ENCODE measurements around the gene PER3. TPM values are rescaled to one million over a fixed set of nuclear protein-coding genes. Genes with fewer than 3 reads are reported as not detected.

PER3 gene
- total and polyA plus RNA-seq, 9 of the 15 experiments (the other 6 are each of a cell fraction or from before 2014, with no cell fraction given) = 11.9 to 22.5 (median 14.6) TPM

DNA sequence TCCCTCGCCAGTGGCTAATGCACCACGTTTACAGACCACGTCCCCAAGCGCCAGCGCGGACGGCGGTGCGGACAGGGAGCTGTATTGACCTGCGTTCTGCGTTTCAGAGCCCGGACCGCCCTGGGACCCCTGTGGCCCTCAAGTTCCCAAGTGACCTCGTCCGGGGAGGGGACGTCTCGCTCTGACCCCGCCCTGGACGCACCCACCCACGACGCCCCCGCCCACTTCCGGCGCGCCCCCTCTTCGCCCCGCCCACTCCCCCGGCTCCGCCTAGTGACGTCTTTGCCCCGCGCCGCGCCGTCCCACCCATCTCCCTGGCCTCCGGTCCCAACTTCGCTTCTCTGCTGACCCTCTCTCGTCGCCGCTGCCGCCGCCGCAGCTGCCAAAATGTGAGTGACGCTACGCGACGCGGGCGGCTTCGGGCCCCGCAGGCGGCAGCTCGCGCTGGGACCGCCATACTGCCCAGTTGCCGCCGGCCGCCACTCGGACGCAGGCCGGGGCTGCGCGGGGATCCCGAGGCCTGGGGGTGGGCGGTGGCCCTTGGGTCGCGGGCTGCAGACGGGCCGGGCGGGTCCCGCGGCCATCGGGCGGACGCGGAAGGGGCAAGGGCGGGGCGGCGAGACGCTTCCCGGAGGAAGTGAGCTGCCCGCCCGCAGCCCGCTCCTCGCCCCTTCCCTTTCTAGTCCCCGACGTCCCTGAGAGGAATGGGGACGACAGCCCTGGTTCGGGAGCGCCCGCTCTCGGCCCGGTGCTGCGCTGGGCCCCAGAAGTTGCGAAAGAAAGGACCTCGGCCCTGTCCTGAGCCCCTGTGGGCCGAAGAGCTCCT lies 12.9 kb upstream of the PER3 start, which contains the start of gene VAMP3 (continued):
- TF ChIP-seq, protein P1, sequence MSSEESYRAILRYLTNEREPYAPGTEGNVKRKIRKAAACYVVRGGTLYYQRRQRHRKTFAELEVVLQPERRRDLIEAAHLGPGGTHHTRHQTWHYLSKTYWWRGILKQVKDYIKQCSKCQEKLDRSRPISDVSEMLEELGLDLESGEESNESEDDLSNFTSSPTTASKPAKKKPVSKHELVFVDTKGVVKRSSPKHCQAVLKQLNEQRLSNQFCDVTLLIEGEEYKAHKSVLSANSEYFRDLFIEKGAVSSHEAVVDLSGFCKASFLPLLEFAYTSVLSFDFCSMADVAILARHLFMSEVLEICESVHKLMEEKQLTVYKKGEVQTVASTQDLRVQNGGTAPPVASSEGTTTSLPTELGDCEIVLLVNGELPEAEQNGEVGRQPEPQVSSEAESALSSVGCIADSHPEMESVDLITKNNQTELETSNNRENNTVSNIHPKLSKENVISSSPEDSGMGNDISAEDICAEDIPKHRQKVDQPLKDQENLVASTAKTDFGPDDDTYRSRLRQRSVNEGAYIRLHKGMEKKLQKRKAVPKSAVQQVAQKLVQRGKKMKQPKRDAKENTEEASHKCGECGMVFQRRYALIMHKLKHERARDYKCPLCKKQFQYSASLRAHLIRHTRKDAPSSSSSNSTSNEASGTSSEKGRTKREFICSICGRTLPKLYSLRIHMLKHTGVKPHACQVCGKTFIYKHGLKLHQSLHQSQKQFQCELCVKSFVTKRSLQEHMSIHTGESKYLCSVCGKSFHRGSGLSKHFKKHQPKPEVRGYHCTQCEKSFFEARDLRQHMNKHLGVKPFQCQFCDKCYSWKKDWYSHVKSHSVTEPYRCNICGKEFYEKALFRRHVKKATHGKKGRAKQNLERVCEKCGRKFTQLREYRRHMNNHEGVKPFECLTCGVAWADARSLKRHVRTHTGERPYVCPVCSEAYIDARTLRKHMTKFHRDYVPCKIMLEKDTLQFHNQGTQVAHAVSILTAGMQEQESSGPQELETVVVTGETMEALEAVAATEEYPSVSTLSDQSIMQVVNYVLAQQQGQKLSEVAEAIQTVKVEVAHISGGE (CRISPR knock-in tag; IDR thresholded peaks at IDR 0.05) = peak in 1 of 3 experiments; percentile 61; a peak in 2 of 6 replicates
- TF ChIP-seq ZFP1 (CRISPR knock-in tag; IDR thresholded peaks at IDR 0.05) (no peak), HDAC6 (IDR thresholded peaks at IDR 0.05; ENCODE audit: low read depth, low read length) (no peak), CC2D1A (IDR thresholded peaks at IDR 0.05) (peak; percentile 77; the same call in 1 of the 2 replicates), ZNF121 (CRISPR knock-in tag; conservative IDR thresholded peaks at IDR 0.05) (no peak), KDM2B (CRISPR knock-in tag; IDR thresholded peaks at IDR 0.05) (0 out of 2 replicates have a peak, but pooled peaks have one; percentile 11), HNRNPK (IDR thresholded peaks at IDR 0.05; ENCODE audit: low read depth, low read length, poor library complexity, severe bottlenecking) (no peak), PHF20 (IDR thresholded peaks at IDR 0.05; ENCODE audit: partially characterized antibody) (peak; percentile 98)
- TF ChIP-seq, protein P2, sequence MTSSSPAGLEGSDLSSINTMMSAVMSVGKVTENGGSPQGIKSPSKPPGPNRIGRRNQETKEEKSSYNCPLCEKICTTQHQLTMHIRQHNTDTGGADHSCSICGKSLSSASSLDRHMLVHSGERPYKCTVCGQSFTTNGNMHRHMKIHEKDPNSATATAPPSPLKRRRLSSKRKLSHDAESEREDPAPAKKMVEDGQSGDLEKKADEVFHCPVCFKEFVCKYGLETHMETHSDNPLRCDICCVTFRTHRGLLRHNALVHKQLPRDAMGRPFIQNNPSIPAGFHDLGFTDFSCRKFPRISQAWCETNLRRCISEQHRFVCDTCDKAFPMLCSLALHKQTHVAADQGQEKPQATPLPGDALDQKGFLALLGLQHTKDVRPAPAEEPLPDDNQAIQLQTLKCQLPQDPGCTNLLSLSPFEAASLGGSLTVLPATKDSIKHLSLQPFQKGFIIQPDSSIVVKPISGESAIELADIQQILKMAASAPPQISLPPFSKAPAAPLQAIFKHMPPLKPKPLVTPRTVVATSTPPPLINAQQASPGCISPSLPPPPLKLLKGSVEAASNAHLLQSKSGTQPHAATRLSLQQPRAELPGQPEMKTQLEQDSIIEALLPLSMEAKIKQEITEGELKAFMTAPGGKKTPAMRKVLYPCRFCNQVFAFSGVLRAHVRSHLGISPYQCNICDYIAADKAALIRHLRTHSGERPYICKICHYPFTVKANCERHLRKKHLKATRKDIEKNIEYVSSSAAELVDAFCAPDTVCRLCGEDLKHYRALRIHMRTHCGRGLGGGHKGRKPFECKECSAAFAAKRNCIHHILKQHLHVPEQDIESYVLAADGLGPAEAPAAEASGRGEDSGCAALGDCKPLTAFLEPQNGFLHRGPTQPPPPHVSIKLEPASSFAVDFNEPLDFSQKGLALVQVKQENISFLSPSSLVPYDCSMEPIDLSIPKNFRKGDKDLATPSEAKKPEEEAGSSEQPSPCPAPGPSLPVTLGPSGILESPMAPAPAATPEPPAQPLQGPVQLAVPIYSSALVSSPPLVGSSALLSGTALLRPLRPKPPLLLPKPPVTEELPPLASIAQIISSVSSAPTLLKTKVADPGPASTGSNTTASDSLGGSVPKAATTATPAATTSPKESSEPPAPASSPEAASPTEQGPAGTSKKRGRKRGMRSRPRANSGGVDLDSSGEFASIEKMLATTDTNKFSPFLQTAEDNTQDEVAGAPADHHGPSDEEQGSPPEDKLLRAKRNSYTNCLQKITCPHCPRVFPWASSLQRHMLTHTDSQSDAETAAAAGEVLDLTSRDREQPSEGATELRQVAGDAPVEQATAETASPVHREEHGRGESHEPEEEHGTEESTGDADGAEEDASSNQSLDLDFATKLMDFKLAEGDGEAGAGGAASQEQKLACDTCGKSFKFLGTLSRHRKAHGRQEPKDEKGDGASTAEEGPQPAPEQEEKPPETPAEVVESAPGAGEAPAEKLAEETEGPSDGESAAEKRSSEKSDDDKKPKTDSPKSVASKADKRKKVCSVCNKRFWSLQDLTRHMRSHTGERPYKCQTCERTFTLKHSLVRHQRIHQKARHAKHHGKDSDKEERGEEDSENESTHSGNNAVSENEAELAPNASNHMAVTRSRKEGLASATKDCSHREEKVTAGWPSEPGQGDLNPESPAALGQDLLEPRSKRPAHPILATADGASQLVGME (CRISPR knock-in tag; IDR thresholded peaks at IDR 0.05) = no peak
- TF ChIP-seq, protein P3, sequence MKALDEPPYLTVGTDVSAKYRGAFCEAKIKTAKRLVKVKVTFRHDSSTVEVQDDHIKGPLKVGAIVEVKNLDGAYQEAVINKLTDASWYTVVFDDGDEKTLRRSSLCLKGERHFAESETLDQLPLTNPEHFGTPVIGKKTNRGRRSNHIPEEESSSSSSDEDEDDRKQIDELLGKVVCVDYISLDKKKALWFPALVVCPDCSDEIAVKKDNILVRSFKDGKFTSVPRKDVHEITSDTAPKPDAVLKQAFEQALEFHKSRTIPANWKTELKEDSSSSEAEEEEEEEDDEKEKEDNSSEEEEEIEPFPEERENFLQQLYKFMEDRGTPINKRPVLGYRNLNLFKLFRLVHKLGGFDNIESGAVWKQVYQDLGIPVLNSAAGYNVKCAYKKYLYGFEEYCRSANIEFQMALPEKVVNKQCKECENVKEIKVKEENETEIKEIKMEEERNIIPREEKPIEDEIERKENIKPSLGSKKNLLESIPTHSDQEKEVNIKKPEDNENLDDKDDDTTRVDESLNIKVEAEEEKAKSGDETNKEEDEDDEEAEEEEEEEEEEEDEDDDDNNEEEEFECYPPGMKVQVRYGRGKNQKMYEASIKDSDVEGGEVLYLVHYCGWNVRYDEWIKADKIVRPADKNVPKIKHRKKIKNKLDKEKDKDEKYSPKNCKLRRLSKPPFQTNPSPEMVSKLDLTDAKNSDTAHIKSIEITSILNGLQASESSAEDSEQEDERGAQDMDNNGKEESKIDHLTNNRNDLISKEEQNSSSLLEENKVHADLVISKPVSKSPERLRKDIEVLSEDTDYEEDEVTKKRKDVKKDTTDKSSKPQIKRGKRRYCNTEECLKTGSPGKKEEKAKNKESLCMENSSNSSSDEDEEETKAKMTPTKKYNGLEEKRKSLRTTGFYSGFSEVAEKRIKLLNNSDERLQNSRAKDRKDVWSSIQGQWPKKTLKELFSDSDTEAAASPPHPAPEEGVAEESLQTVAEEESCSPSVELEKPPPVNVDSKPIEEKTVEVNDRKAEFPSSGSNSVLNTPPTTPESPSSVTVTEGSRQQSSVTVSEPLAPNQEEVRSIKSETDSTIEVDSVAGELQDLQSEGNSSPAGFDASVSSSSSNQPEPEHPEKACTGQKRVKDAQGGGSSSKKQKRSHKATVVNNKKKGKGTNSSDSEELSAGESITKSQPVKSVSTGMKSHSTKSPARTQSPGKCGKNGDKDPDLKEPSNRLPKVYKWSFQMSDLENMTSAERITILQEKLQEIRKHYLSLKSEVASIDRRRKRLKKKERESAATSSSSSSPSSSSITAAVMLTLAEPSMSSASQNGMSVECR (CRISPR knock-in tag; IDR thresholded peaks at IDR 0.05) = peak; percentile 95

Measured in K562 (cell line).